Middle frontal gyrus (tissue), 1 donor: ENCODE measurements around the gene UBAP2.
"Not testable (repeated sequence)": the region's sequence is repeated elsewhere in the genome, so short reads cannot be mapped to it uniquely, and the experiment has no call there.

Source experiments
- DNase-seq: peaks from one replicate; pipeline ENCODE4 v3.0.0-alpha.2; 2015; ENCODE audit warnings: low spot score; ENCODE audit errors: extremely low spot score

The UBAP2 gene

GRCh38 chr9:34047864-34048726 lies 592 bp downstream of the UBAP2 start:
- DNase-seq: no peak

- DNase-seq: no peak
Measured at GRCh38 chr9:34046784-34047379, 1.8 kb downstream of the UBAP2 start.

GRCh38 chr9:34045903-34046302 lies 2.8 kb downstream of the UBAP2 start:
- no peak for DNase-seq

- not testable (repeated sequence) for DNase-seq
Measured at GRCh38 chr9:34042074-34042473, 6.6 kb downstream of the UBAP2 start.

- DNase-seq: not testable (repeated sequence)
Measured at GRCh38 chr9:34038851-34039250, 9.8 kb downstream of the UBAP2 start.

GRCh38 chr9:34037626-34038025 lies 11.1 kb downstream of the UBAP2 start:
- no peak for DNase-seq

- no peak for DNase-seq
Measured at GRCh38 chr9:34036625-34037024, 12.1 kb downstream of the UBAP2 start.

- DNase-seq: no peak
Measured at GRCh38 chr9:34035656-34036055, 13.0 kb downstream of the UBAP2 start.

GRCh38 chr9:34034698-34035065 lies 14.0 kb downstream of the UBAP2 start:
- DNase-seq: no peak

- DNase-seq: no peak
Measured at GRCh38 chr9:34032631-34033030, 16.1 kb downstream of the UBAP2 start.

- no peak for DNase-seq
Measured at GRCh38 chr9:34027845-34028574, 20.7 kb downstream of the UBAP2 start.

GRCh38 chr9:34025811-34026210 lies 22.9 kb downstream of the UBAP2 start:
- DNase-seq: no peak

GRCh38 chr9:34025062-34025461 lies 23.6 kb downstream of the UBAP2 start:
- no peak for DNase-seq

- not testable (repeated sequence) for DNase-seq
Measured at GRCh38 chr9:34024476-34024875, 24.2 kb downstream of the UBAP2 start.

- DNase-seq: no peak
Measured at GRCh38 chr9:34016149-34016548, 32.5 kb downstream of the UBAP2 start.

GRCh38 chr9:34010979-34011378 lies 37.7 kb downstream of the UBAP2 start:
- DNase-seq: no peak

GRCh38 chr9:34001951-34002350 lies 46.7 kb downstream of the UBAP2 start:
- DNase-seq: no peak

GRCh38 chr9:34001298-34001697 lies 47.4 kb downstream of the UBAP2 start:
- no peak for DNase-seq

GRCh38 chr9:33995449-33995848 lies 53.2 kb downstream of the UBAP2 start:
- no peak for DNase-seq

GRCh38 chr9:33993104-33993503 lies 55.6 kb downstream of the UBAP2 start:
- DNase-seq: no peak

GRCh38 chr9:33992632-33993031 lies 56.1 kb downstream of the UBAP2 start:
- no peak for DNase-seq

- no peak for DNase-seq
Measured at GRCh38 chr9:33988219-33988890, 60.3 kb downstream of the UBAP2 start.
